Activated CD4-positive, alpha-beta memory T cell treated with anti-CD3 and anti-CD28 coated beads, Interleukin-2, amount 10 ng/mL, durations not matched to agents 7 days and 5 days (primary cell): ENCODE data around the gene CFH. TPM values are rescaled to one million over a fixed set of nuclear protein-coding genes. Genes with fewer than 3 reads are reported as not detected.
"Not testable (repeated sequence)": the region's sequence is repeated elsewhere in the genome, so short reads cannot be mapped to it uniquely, and the experiment has no call there.

ENCODE experiments used
- CTCF ChIA-PET: fragments of 350-600 bp; sonication (Branson Sonifier 250); formaldehyde crosslinking; loops from one replicate; lab custom pipeline; 2021; ENCODE audit warnings: antibody characterized with exemption, inconsistent platforms; lab: Charles Lee
- POLR2A ChIA-PET: fragments of 350-600 bp; sonication (Branson Sonifier 250); formaldehyde crosslinking; loops from one replicate; lab custom pipeline; 2021; ENCODE audit warnings: antibody characterized with exemption; lab: Charles Lee
- DNase-seq: peaks from one replicate; pipeline ENCODE4 v3.0.0-alpha.2; 2020
- H3K27ac Mint-ChIP-seq: one replicate; pipeline ENCODE4 v1.8.0; 2021; ENCODE audit warnings: mild to moderate bottlenecking, mixed read lengths
- H3K27me3 Mint-ChIP-seq: one replicate; pipeline ENCODE4 v1.8.0; 2021; ENCODE audit warnings: mixed read lengths
- H3K36me3 Mint-ChIP-seq: one replicate; pipeline ENCODE4 v1.8.0; 2021; ENCODE audit warnings: low read depth, mixed read lengths
- H3K4me1 Mint-ChIP-seq: one replicate; pipeline ENCODE4 v1.8.0; 2021; ENCODE audit warnings: mixed read lengths
- H3K4me3 Mint-ChIP-seq: one replicate; pipeline ENCODE4 v1.8.0; 2021; ENCODE audit warnings: mild to moderate bottlenecking, mixed read lengths
- H3K9me3 Mint-ChIP-seq: one replicate; pipeline ENCODE4 v1.8.0; 2021; ENCODE audit warnings: mixed read lengths
- total RNA-seq, 2 experiments: library from RNA; stranded (reverse); gene quantifications; one replicate each; pipeline ENCODE4 v1.2.3, GENCODE V29; 2021

Gene CFH
- total RNA-seq, 2 experiments from 2014 or later = 22.9 to 23.6 TPM

GRCh38 chr1:196677781-196678509 lies 26.1 kb downstream of the CFH start:
- Mint-ChIP-seq H3K27ac (no peak overlapping the region), H3K9me3 (no peaks in the 10 kb centered on the region), H3K4me1 (no peaks in the 10 kb centered on the region), H3K27me3 (no peaks in the 10 kb centered on the region), H3K36me3 (peaks cover 3% of the 10 kb centered on the region), H3K4me3 (no peak overlapping the region)
- no peak for DNase-seq
- ChIA-PET POLR2A (no interaction called here), CTCF (no interaction called here)

GRCh38 chr1:196678510-196678884 lies 26.7 kb downstream of the CFH start:
- Mint-ChIP-seq H3K4me3 (no peak overlapping the region), H3K36me3 (peaks cover 3% of the 10 kb centered on the region), H3K27me3 (no peaks in the 10 kb centered on the region), H3K4me1 (no peaks in the 10 kb centered on the region), H3K27ac (no peak overlapping the region), H3K9me3 (no peaks in the 10 kb centered on the region)
- ChIA-PET CTCF (no interaction called here), POLR2A (no interaction called here)
- DNase-seq = no peak

GRCh38 chr1:196680107-196680506 lies 28.3 kb downstream of the CFH start:
- Mint-ChIP-seq H3K9me3 (no peaks in the 10 kb centered on the region), H3K27ac (no peak overlapping the region), H3K27me3 (no peaks in the 10 kb centered on the region), H3K36me3 (peaks cover 6% of the 10 kb centered on the region), H3K4me1 (no peaks in the 10 kb centered on the region), H3K4me3 (no peak overlapping the region)
- POLR2A ChIA-PET = no interaction called here
- DNase-seq = no peak
- CTCF ChIA-PET = no interaction called here

GRCh38 chr1:196684476-196684875 lies 32.6 kb downstream of the CFH start:
- ChIA-PET CTCF (no interaction called here), POLR2A (no interaction called here)
- Mint-ChIP-seq H3K4me3 (no peak overlapping the region), H3K36me3 (peaks cover 4% of the 10 kb centered on the region), H3K4me1 (no peaks in the 10 kb centered on the region), H3K27ac (no peak overlapping the region), H3K9me3 (no peaks in the 10 kb centered on the region), H3K27me3 (no peaks in the 10 kb centered on the region)
- DNase-seq = no peak

DNA sequence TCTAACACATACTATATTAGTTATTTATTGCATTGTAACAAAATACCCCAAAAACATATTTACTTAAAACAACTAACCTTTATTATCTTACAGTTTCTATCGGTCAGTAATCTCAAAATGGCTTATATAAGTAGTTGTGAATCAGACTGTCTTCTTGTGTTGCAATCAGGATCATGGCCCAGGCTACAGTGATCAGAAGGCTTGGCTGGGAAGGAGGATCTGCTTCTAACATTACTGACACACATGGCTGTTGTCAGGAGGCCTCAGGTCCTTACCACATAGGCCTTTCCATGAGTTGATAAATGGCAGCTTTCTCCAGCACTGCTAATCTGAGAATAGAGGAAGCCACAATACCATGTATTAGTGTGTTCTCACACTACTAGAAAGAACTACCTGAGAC lies 33.7 kb downstream of the CFH start:
- no peaks in the 10 kb centered on the region for H3K4me1 Mint-ChIP-seq
- no peak overlapping the region for H3K27ac Mint-ChIP-seq
- no peaks in the 10 kb centered on the region for H3K27me3 Mint-ChIP-seq
- CTCF ChIA-PET = no interaction called here
- no peak for DNase-seq
- POLR2A ChIA-PET = no interaction called here
- H3K9me3 Mint-ChIP-seq = no peaks in the 10 kb centered on the region
- H3K36me3 Mint-ChIP-seq = peaks cover 4% of the 10 kb centered on the region
- H3K4me3 Mint-ChIP-seq = no peak overlapping the region

- H3K27ac Mint-ChIP-seq = no peak overlapping the region
- POLR2A ChIA-PET = no interaction called here
- DNase-seq = no peak
- CTCF ChIA-PET = no interaction called here
- H3K4me3 Mint-ChIP-seq = no peak overlapping the region
- peaks cover 5% of the 10 kb centered on the region for H3K36me3 Mint-ChIP-seq
- no peaks in the 10 kb centered on the region for H3K4me1 Mint-ChIP-seq
- no peaks in the 10 kb centered on the region for H3K27me3 Mint-ChIP-seq
- H3K9me3 Mint-ChIP-seq = no peaks in the 10 kb centered on the region
Observed at GRCh38 chr1:196689001-196689400, 37.2 kb downstream of the CFH start.

- peaks cover 5% of the 10 kb centered on the region for H3K36me3 Mint-ChIP-seq
- ChIA-PET CTCF (no interaction called here), POLR2A (no interaction called here)
- no peaks in the 10 kb centered on the region for H3K4me1 Mint-ChIP-seq
- H3K27ac Mint-ChIP-seq = no peak overlapping the region
- H3K27me3 Mint-ChIP-seq = no peaks in the 10 kb centered on the region
- H3K4me3 Mint-ChIP-seq = no peak overlapping the region
- DNase-seq = no peak
- no peaks in the 10 kb centered on the region for H3K9me3 Mint-ChIP-seq
Observed at GRCh38 chr1:196690582-196690981, 38.7 kb downstream of the CFH start.

GRCh38 chr1:196698993-196699392 lies 47.1 kb downstream of the CFH start:
- no peak overlapping the region for H3K4me3 Mint-ChIP-seq
- ChIA-PET CTCF (no interaction called here), POLR2A (no interaction called here)
- no peak for DNase-seq
- no peak overlapping the region for H3K27ac Mint-ChIP-seq
- no peaks in the 10 kb centered on the region for H3K27me3 Mint-ChIP-seq
- H3K9me3 Mint-ChIP-seq = no peaks in the 10 kb centered on the region
- H3K36me3 Mint-ChIP-seq = peaks cover 8% of the 10 kb centered on the region
- H3K4me1 Mint-ChIP-seq = no peaks in the 10 kb centered on the region

DNA sequence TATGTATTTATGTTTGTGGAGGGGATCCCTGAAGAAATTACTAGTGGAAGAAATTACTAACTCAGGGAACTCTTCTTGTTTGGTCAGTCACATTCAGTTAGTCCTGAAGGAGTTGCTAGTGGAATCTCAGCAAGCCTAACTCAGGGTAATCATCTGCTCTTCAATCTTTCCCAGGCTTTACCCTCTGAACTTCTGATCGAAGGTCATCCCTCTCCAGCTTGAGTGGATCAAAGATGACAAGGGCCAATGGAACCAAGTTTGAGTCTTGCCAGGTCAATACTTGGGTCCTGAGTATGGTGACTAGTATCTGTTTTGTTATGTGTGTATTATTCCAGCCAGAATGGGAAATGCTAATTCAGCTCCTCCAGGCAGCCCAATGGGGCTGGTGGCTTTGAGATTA lies 49.3 kb downstream of the CFH start:
- no peaks in the 10 kb centered on the region for H3K36me3 Mint-ChIP-seq
- POLR2A ChIA-PET = no interaction called here
- H3K27ac Mint-ChIP-seq = no peak overlapping the region
- H3K4me1 Mint-ChIP-seq = no peaks in the 10 kb centered on the region
- DNase-seq = no peak
- no peak overlapping the region for H3K4me3 Mint-ChIP-seq
- H3K9me3 Mint-ChIP-seq = no peaks in the 10 kb centered on the region
- CTCF ChIA-PET = no interaction called here
- H3K27me3 Mint-ChIP-seq = no peaks in the 10 kb centered on the region

GRCh38 chr1:196709892-196710291 lies 58.0 kb downstream of the CFH start:
- H3K4me1 Mint-ChIP-seq, H3K27me3 Mint-ChIP-seq, CTCF ChIA-PET, H3K9me3 Mint-ChIP-seq, H3K27ac Mint-ChIP-seq, POLR2A ChIA-PET, H3K36me3 Mint-ChIP-seq, H3K4me3 Mint-ChIP-seq, DNase-seq: not testable (repeated sequence)

DNA sequence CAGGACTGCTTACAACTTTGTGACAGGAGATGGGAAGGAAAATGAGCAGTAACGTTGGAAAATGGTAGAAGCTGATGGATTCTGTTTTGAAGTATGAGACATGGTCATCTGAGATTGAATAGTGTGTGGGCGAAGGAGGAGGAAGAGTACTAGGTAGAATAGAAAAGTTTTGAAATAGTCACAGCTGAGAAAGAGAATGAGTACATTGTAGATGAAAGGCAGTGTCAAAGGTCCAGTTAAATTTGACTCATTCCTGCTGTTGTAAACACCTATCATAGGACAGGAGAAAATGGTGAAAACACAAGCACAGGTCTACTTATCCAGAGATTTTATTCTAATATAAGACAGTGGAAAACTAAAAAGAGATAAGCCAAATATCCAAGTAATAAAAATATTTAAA lies 66.0 kb downstream of the CFH start:
- Mint-ChIP-seq H3K27ac (no peak overlapping the region), H3K36me3 (no peaks in the 10 kb centered on the region), H3K4me3 (no peak overlapping the region), H3K9me3 (no peaks in the 10 kb centered on the region), H3K4me1 (no peaks in the 10 kb centered on the region), H3K27me3 (no peaks in the 10 kb centered on the region)
- ChIA-PET POLR2A (no interaction called here), CTCF (no interaction called here)
- no peak for DNase-seq

DNA sequence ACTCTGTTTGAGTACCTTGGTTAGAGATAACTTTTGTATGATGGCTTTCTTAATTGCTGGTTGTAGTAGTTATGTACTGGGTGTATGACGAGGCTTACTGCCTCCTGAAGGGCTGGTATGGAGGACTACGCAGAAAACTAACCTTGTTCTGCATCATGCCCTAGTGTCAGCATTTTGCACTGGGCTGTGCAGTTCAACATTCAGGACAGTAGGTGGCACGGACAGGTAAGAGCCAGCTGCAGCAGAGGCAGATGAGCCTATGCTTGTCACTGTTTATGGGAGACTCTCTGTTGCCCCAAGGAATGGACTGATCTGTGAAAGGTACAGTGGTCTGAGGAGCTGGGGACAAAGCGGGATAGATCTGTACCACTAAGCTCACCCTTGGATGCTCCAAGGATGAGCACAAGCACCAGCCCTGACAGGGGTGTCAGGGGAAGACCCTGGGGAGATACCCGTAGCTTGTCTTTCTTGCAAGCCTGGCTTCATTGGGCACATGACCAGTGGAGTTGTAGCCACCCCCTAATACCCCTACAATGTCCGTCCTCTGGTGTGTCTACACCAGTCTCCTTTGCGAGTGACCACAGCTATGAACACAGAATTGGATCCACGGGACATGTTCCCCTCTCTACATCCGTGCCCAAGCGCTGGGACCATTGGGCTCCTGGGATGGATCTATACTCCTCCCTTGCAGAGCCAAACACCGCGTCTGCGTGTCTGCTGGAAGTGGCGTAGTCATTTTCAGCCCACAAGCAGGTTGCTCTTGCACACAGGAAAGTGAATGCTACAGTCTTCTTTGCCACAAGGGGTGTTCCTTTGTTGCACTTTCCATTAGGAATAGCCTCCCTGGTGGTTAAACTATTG lies 71.7 kb downstream of the CFH start:
- Mint-ChIP-seq H3K9me3 (no peaks in the 10 kb centered on the region), H3K27me3 (no peaks in the 10 kb centered on the region), H3K27ac (no peak overlapping the region), H3K4me3 (no peak overlapping the region), H3K36me3 (no peaks in the 10 kb centered on the region), H3K4me1 (no peaks in the 10 kb centered on the region)
- peak; percentile 44 for DNase-seq
- CTCF ChIA-PET = interaction anchor here (0.9 to 2.5 kb wide), 2 partner anchors 10 to 17 kb away, joined by 4 to 6 read pairs; no protein-coding TSS in a partner anchor
- POLR2A ChIA-PET = no interaction called here

- ChIA-PET CTCF (no interaction called here), POLR2A (no interaction called here)
- no peak for DNase-seq
- Mint-ChIP-seq H3K27me3 (no peaks in the 10 kb centered on the region), H3K36me3 (no peaks in the 10 kb centered on the region), H3K4me1 (no peaks in the 10 kb centered on the region), H3K4me3 (no peak overlapping the region), H3K9me3 (no peaks in the 10 kb centered on the region), H3K27ac (no peak overlapping the region)
Observed at GRCh38 chr1:196732526-196732925, 80.7 kb downstream of the CFH start.
